SK-N-SH (cell line): ENCODE results near the gene PFKFB1. TPM values are rescaled to one million over a fixed set of nuclear protein-coding genes. Genes with fewer than 3 reads are reported as not detected.

Experiments
- CTCF ChIA-PET: fragments of 300-600, 350-600 bp; formaldehyde crosslinking; extraction: SDS; loops from one replicate; lab custom pipeline; 2021; lab: Yijun Ruan, JAX
- POLR2A ChIA-PET: fragments of 350-600 bp; sonication (Branson Sonifier 250); formaldehyde crosslinking; extraction: SDS; loops from one replicate; lab custom pipeline; 2020; ENCODE audit warnings: antibody characterized with exemption, inconsistent platforms; lab: Yijun Ruan, JAX
- DNase-seq: peaks from one replicate; pipeline ENCODE4 v3.0.0; 2012
- H2AFZ ChIP-seq: fragments of 200-600 bp; sonication (generic); 2 replicates; pipeline ENCODE4 v1.8.1; 2016; ENCODE audit warnings: antibody characterized with exemption, mild to moderate bottlenecking, low read depth
- H3F3A ChIP-seq: fragments of 200-600 bp; sonication (generic); replicated peaks from 2 replicates; pipeline ENCODE3; 2016; ENCODE audit warnings: antibody characterized with exemption, mild to moderate bottlenecking; ENCODE audit not compliant: insufficient read depth
- H3K27ac ChIP-seq, 2 experiments: fragments of 200-500 bp in 1 of 2; fragments of 200-600 bp in 1 of 2; sonication (Bioruptor generic) in 1 of 2; sonication (generic), shearing (Covaris generic) in 1 of 2; 2 replicates each; pipeline versions ENCODE4 v1.5.1 to v1.6.1; 2014 to 2016; ENCODE audit warnings: low read depth in 2 of 2, inconsistent platforms in 1 of 2, low read length in 1 of 2, mild to moderate bottlenecking in 1 of 2, mixed read lengths in 1 of 2
- H3K27me3 ChIP-seq: fragments of 200-600 bp; sonication (generic), shearing (Covaris generic); 2 replicates; pipeline ENCODE4 v1.6.1; 2016; ENCODE audit warnings: mixed run types; ENCODE audit not compliant: insufficient read depth
- H3K36me3 ChIP-seq, 2 experiments: fragments of 200-500 bp in 1 of 2; fragments of 200-600 bp in 1 of 2; sonication (Bioruptor generic) in 1 of 2; sonication (generic) in 1 of 2; replicated peaks in 1 of 2; 2 replicates each; pipeline versions ENCODE3 to v1.5.1; 2014 to 2016; ENCODE audit warnings: low read length in 1 of 2, mild to moderate bottlenecking in 1 of 2; ENCODE audit not compliant: insufficient read depth in 2 of 2, control insufficient read depth in 1 of 2
- H3K4me1 ChIP-seq, 2 experiments: fragments of 200-500 bp in 1 of 2; fragments of 200-600 bp in 1 of 2; sonication (Bioruptor generic) in 1 of 2; sonication (generic), shearing (Covaris generic) in 1 of 2; 2 replicates each; pipeline versions ENCODE4 v1.5.1 to v1.6.1; 2014 to 2016; ENCODE audit warnings: low read depth in 1 of 2, low read length in 1 of 2, mixed run types in 1 of 2; ENCODE audit not compliant: insufficient read depth in 2 of 2, control insufficient read depth in 1 of 2
- H3K4me2 ChIP-seq: fragments of 200-600 bp; sonication (generic), shearing (Covaris generic); 2 replicates; pipeline ENCODE4 v1.6.1; 2017; ENCODE audit warnings: mixed run types
- H3K4me3 ChIP-seq, 2 experiments: fragments of 200-500 bp in 1 of 2; fragments of 200-600 bp in 1 of 2; sonication (Bioruptor generic) in 1 of 2; sonication (generic), shearing (Covaris generic) in 1 of 2; 2 replicates each; pipeline versions ENCODE4 v1.5.1 to v1.8.1; 2014 to 2016; ENCODE audit warnings: low read depth in 2 of 2, inconsistent platforms in 1 of 2, low read length in 1 of 2, mild to moderate bottlenecking in 1 of 2, mixed read lengths in 1 of 2, moderate library complexity in 1 of 2
- H3K79me2 ChIP-seq: fragments of 200-600 bp; sonication (generic); 2 replicates; pipeline ENCODE4 v1.8.1; 2017; ENCODE audit warnings: mild to moderate bottlenecking; ENCODE audit not compliant: insufficient read depth
- H3K9ac ChIP-seq: fragments of 200-600 bp; sonication (generic); 2 replicates; pipeline ENCODE4 v1.6.1; 2017; ENCODE audit warnings: mixed run types
- H3K9me2 ChIP-seq: fragments of 200-600 bp; sonication (generic); 2 replicates; pipeline ENCODE4 v1.6.1; 2017; ENCODE audit warnings: mixed run types
- H3K9me3 ChIP-seq: fragments of 200-600 bp; sonication (generic); 2 replicates; pipeline ENCODE4 v1.6.1; 2017; ENCODE audit warnings: mixed run types, mild to moderate bottlenecking, moderate library complexity
- H4K20me1 ChIP-seq: fragments of 200-600 bp; sonication (generic); 2 replicates; pipeline ENCODE4 v1.6.1; 2017; ENCODE audit warnings: mild to moderate bottlenecking, mixed run types; ENCODE audit not compliant: insufficient read depth
- CHD2 ChIP-seq: fragments of 150-350 bp; IDR thresholded peaks from 2 replicates; pipeline ENCODE4 v1.6.1; 2018; ENCODE audit warnings: low read length; ENCODE audit not compliant: partially characterized antibody
- EZH2phosphoT487 ChIP-seq: fragments of 200-600 bp; sonication (generic); IDR thresholded peaks from 2 replicates; pipeline ENCODE4 v1.6.1; 2017; ENCODE audit warnings: low read depth, mixed run types, mild to moderate bottlenecking, antibody characterized with exemption, moderate library complexity, borderline replicate concordance
- FOXM1 ChIP-seq: IDR thresholded peaks from 2 replicates; pipeline ENCODE4 v1.4.0; 2012; ENCODE audit warnings: low read depth, mild to moderate bottlenecking
- JUND ChIP-seq: IDR thresholded peaks from 2 replicates; pipeline ENCODE4 v1.4.0; 2012
- MEF2A ChIP-seq: IDR thresholded peaks from 2 replicates; pipeline ENCODE4 v1.4.0; 2012; ENCODE audit warnings: low read depth, borderline replicate concordance
- MXI1 ChIP-seq: IDR thresholded peaks from 2 replicates; pipeline ENCODE4 v1.6.1; 2012; ENCODE audit warnings: mild to moderate bottlenecking, low read depth, low read length, improper control_type of control experiment
- NFIC ChIP-seq: IDR thresholded peaks from 2 replicates; pipeline ENCODE4 v1.4.0; 2012; ENCODE audit warnings: borderline replicate concordance
- POLR2AphosphoS5 ChIP-seq: IDR thresholded peaks from 2 replicates; pipeline ENCODE4 v1.6.1; 2012; ENCODE audit warnings: low read depth, low read length
- RCOR1 ChIP-seq: fragments of 150-350 bp; IDR thresholded peaks from 2 replicates; pipeline ENCODE4 v1.6.1; 2017; ENCODE audit warnings: antibody characterized with exemption, low read length
- SIN3A ChIP-seq: IDR thresholded peaks from 2 replicates; pipeline ENCODE4 v1.6.1; 2012; ENCODE audit warnings: low read depth, mild to moderate bottlenecking, low read length, moderate library complexity, borderline replicate concordance
- TAF1 ChIP-seq: IDR thresholded peaks from 2 replicates; pipeline ENCODE4 v1.6.1; 2012; ENCODE audit warnings: low read depth, mild to moderate bottlenecking, low read length, moderate library complexity, borderline replicate concordance
- USF1 ChIP-seq: IDR thresholded peaks from 2 replicates; pipeline ENCODE4 v1.4.0; 2012; ENCODE audit warnings: low read depth, borderline replicate concordance
- YY1 ChIP-seq: IDR thresholded peaks from 2 replicates; pipeline ENCODE4 v1.4.0; 2012; ENCODE audit warnings: low read depth, mild to moderate bottlenecking
- WGBS: methylation state at CpG from one replicate; pipeline ENCODE4 v1.1.6; 2017; ENCODE audit warnings: low lambda C conversion rate; 5-methylcytosine and 5-hydroxymethylcytosine counted together
- polyA plus RNA-seq, 3 experiments: library from polyadenylated mRNA; depleted of rRNA; stranded (reverse); fragments of >200 nt; gene quantifications; 2 replicates each; pipeline ENCODE4 v1.2.3, GENCODE V29; 2012
- TF ChIP-seq, protein P1 (sequence below): IDR thresholded peaks from 2 replicates; pipeline ENCODE4 v1.4.0; 2012; ENCODE audit warnings: low read depth
- TF ChIP-seq, protein P2 (sequence below): IDR thresholded peaks from 2 replicates; pipeline ENCODE4 v1.6.1; 2012; ENCODE audit warnings: mild to moderate bottlenecking, low read depth, low read length, moderate library complexity
- TF ChIP-seq, protein P3 (sequence below): IDR thresholded peaks from 2 replicates; pipeline ENCODE4 v1.4.0; 2012; ENCODE audit warnings: low read depth, borderline replicate concordance
- TF ChIP-seq, protein P4 (sequence below): fragments of 200-600 bp; sonication (generic); IDR thresholded peaks from 2 replicates; pipeline ENCODE4 v1.6.1; 2017; ENCODE audit warnings: antibody characterized with exemption, mild to moderate bottlenecking, moderate library complexity

Gene PFKFB1
- polyA plus RNA-seq, 1 of the 3 experiments (the other 2 are of a cell fraction), result 0.12 TPM

DNA sequence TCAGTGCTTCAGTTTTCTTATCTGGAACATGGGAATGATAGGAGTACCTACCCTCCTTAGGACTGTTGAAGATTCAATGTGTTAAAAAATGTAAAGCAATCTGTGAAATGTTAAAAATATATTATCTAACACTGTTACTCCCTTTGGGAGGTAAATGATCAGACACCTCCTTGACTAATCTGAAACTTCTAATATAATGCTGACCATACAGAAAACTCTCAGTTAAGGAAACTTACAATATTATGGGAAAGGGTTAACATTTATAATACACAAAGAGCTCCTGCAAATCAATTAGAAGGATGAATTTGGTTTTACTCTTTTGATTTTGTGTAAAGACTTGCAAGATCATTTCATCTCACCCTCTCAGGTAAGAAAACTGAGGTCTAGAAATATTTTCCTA lies 1.6 kb upstream of the PFKFB1 start:
- H3K27me3 ChIP-seq, result peaks cover 19% of the 10 kb centered on the region; the same call in 1 of the 2 replicates
- H3K9ac ChIP-seq, result no peak overlapping the region
- ChIA-PET POLR2A (no interaction called here), CTCF (no interaction called here)
- no peak overlapping the region for H3K4me3 ChIP-seq
- no peak for DNase-seq
- peaks cover 4% of the 10 kb centered on the region for H3K79me2 ChIP-seq
- no peak overlapping the region for H3K4me2 ChIP-seq
- peaks cover 2% of the 10 kb centered on the region for H3F3A ChIP-seq
- H3K4me1 ChIP-seq, result no peaks in the 10 kb centered on the region
- TF ChIP-seq MXI1 (no peak), NFIC (no peak), EZH2phosphoT487 (no peak)
- no peaks in the 10 kb centered on the region for H3K9me3 ChIP-seq
- no peak overlapping the region for H3K27ac ChIP-seq
- H4K20me1 ChIP-seq, result no peaks in the 10 kb centered on the region
- no peaks in the 10 kb centered on the region for H3K36me3 ChIP-seq
- H3K9me2 ChIP-seq, result no peaks in the 10 kb centered on the region
- no peak overlapping the region for H2AFZ ChIP-seq

- H3K27me3 ChIP-seq, result peaks cover 19% of the 10 kb centered on the region; the same call in 1 of the 2 replicates
- no peak overlapping the region for H3K27ac ChIP-seq
- no peak overlapping the region for H3K4me3 ChIP-seq
- no peak for DNase-seq
- no peak overlapping the region for H3K9ac ChIP-seq
- TF ChIP-seq EZH2phosphoT487, result no peak
- TF ChIP-seq FOXM1, result no peak
- TF ChIP-seq YY1, result no peak
- no peak for TF ChIP-seq TAF1
- no peak for TF ChIP-seq MXI1
- no peak for TF ChIP-seq JUND
- TF ChIP-seq, protein P1, sequence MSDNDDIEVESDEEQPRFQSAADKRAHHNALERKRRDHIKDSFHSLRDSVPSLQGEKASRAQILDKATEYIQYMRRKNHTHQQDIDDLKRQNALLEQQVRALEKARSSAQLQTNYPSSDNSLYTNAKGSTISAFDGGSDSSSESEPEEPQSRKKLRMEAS, result no peak
- TF ChIP-seq, protein P2, sequence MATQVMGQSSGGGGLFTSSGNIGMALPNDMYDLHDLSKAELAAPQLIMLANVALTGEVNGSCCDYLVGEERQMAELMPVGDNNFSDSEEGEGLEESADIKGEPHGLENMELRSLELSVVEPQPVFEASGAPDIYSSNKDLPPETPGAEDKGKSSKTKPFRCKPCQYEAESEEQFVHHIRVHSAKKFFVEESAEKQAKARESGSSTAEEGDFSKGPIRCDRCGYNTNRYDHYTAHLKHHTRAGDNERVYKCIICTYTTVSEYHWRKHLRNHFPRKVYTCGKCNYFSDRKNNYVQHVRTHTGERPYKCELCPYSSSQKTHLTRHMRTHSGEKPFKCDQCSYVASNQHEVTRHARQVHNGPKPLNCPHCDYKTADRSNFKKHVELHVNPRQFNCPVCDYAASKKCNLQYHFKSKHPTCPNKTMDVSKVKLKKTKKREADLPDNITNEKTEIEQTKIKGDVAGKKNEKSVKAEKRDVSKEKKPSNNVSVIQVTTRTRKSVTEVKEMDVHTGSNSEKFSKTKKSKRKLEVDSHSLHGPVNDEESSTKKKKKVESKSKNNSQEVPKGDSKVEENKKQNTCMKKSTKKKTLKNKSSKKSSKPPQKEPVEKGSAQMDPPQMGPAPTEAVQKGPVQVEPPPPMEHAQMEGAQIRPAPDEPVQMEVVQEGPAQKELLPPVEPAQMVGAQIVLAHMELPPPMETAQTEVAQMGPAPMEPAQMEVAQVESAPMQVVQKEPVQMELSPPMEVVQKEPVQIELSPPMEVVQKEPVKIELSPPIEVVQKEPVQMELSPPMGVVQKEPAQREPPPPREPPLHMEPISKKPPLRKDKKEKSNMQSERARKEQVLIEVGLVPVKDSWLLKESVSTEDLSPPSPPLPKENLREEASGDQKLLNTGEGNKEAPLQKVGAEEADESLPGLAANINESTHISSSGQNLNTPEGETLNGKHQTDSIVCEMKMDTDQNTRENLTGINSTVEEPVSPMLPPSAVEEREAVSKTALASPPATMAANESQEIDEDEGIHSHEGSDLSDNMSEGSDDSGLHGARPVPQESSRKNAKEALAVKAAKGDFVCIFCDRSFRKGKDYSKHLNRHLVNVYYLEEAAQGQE, result no peak
- TF ChIP-seq POLR2AphosphoS5, result no peak
- TF ChIP-seq MEF2A, result no peak
- TF ChIP-seq USF1, result no peak
- TF ChIP-seq RCOR1, result no peak
- no peak for TF ChIP-seq SIN3A
- TF ChIP-seq CHD2, result no peak
- TF ChIP-seq, protein P3, sequence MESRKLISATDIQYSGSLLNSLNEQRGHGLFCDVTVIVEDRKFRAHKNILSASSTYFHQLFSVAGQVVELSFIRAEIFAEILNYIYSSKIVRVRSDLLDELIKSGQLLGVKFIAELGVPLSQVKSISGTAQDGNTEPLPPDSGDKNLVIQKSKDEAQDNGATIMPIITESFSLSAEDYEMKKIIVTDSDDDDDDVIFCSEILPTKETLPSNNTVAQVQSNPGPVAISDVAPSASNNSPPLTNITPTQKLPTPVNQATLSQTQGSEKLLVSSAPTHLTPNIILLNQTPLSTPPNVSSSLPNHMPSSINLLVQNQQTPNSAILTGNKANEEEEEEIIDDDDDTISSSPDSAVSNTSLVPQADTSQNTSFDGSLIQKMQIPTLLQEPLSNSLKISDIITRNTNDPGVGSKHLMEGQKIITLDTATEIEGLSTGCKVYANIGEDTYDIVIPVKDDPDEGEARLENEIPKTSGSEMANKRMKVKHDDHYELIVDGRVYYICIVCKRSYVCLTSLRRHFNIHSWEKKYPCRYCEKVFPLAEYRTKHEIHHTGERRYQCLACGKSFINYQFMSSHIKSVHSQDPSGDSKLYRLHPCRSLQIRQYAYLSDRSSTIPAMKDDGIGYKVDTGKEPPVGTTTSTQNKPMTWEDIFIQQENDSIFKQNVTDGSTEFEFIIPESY, result no peak
- TF ChIP-seq, protein P4, sequence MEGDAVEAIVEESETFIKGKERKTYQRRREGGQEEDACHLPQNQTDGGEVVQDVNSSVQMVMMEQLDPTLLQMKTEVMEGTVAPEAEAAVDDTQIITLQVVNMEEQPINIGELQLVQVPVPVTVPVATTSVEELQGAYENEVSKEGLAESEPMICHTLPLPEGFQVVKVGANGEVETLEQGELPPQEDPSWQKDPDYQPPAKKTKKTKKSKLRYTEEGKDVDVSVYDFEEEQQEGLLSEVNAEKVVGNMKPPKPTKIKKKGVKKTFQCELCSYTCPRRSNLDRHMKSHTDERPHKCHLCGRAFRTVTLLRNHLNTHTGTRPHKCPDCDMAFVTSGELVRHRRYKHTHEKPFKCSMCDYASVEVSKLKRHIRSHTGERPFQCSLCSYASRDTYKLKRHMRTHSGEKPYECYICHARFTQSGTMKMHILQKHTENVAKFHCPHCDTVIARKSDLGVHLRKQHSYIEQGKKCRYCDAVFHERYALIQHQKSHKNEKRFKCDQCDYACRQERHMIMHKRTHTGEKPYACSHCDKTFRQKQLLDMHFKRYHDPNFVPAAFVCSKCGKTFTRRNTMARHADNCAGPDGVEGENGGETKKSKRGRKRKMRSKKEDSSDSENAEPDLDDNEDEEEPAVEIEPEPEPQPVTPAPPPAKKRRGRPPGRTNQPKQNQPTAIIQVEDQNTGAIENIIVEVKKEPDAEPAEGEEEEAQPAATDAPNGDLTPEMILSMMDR, result no peak
- H3K79me2 ChIP-seq, result no peaks in the 10 kb centered on the region
- ChIA-PET POLR2A (no interaction called here), CTCF (interaction anchor here (1.1 kb wide), 1 partner anchor 63 kb away, joined by 3 read pairs; no protein-coding TSS in a partner anchor)
- H3K4me2 ChIP-seq, result no peak overlapping the region
- WGBS, result 33% methylated on average over 5 of the region's 6 CpGs
- no peaks in the 10 kb centered on the region for H3K9me2 ChIP-seq
- no peaks in the 10 kb centered on the region for H3K36me3 ChIP-seq
- no peaks in the 10 kb centered on the region for H3K9me3 ChIP-seq
- no peaks in the 10 kb centered on the region for H4K20me1 ChIP-seq
- H3F3A ChIP-seq, result peaks cover 3% of the 10 kb centered on the region
- no peaks in the 10 kb centered on the region for H3K4me1 ChIP-seq
- H2AFZ ChIP-seq, result no peak overlapping the region
These were observed 822 bp upstream of the PFKFB1 start for GRCh38 chrX:54994668-54995351.
